Upper lobe of left lung (tissue), 4 donors: ENCODE data around the gene PTPRM.

Experiments
- CTCF ChIP-seq, 6 experiments: fragments of 450-650 bp in 4 of 6; fragments of 200-600 bp in 2 of 6; sonication (generic) in 2 of 6; IDR thresholded peaks; one replicate each; pipeline ENCODE4 v1.5.1; 2016 to 2019; ENCODE audit warnings: antibody characterized with exemption in 6 of 6
- POLR2A ChIP-seq, 4 donors: fragments of 450-650 bp; IDR thresholded peaks; one replicate each; pipeline ENCODE4 v1.5.1; 2016 to 2017; ENCODE audit warnings: antibody characterized with exemption in 4 of 4, mild to moderate bottlenecking in 2 of 4
- POLR2AphosphoS5 ChIP-seq, 2 donors: sonication (generic); formaldehyde crosslinking; IDR thresholded peaks; one replicate each; pipeline ENCODE4 v1.5.1; 2017; ENCODE audit warnings: antibody characterized with exemption in 2 of 2

- TF ChIP-seq POLR2A (IDR thresholded peaks at IDR 0.05): no peak
- TF ChIP-seq POLR2AphosphoS5 (IDR thresholded peaks at IDR 0.05): no peak
- no peak for TF ChIP-seq CTCF (IDR thresholded peaks at IDR 0.05)
Measured at GRCh38 chr18:8279781-8280330, 712.7 kb downstream of the PTPRM start.
